OCI-LY1 (cell line): ENCODE data around the gene GDA.

Source experiments
- EZH2 ChIP-seq: fragments of 200-600 bp; sonication (generic), shearing (Covaris generic); IDR thresholded peaks from 2 replicates; pipeline ENCODE4 v1.8.0; 2017; ENCODE audit warnings: borderline replicate concordance, mixed run types, mild to moderate bottlenecking, antibody characterized with exemption, low read length, moderate library complexity, mixed read lengths
- TF ChIP-seq, protein P1 (sequence below): fragments of 200-600 bp; sonication (generic), shearing (Covaris generic); IDR thresholded peaks from 2 replicates; pipeline ENCODE4 v1.5.1; 2017; ENCODE audit warnings: mild to moderate bottlenecking, antibody characterized with exemption, low read length, moderate library complexity, mixed read lengths

- TF ChIP-seq, protein P1, sequence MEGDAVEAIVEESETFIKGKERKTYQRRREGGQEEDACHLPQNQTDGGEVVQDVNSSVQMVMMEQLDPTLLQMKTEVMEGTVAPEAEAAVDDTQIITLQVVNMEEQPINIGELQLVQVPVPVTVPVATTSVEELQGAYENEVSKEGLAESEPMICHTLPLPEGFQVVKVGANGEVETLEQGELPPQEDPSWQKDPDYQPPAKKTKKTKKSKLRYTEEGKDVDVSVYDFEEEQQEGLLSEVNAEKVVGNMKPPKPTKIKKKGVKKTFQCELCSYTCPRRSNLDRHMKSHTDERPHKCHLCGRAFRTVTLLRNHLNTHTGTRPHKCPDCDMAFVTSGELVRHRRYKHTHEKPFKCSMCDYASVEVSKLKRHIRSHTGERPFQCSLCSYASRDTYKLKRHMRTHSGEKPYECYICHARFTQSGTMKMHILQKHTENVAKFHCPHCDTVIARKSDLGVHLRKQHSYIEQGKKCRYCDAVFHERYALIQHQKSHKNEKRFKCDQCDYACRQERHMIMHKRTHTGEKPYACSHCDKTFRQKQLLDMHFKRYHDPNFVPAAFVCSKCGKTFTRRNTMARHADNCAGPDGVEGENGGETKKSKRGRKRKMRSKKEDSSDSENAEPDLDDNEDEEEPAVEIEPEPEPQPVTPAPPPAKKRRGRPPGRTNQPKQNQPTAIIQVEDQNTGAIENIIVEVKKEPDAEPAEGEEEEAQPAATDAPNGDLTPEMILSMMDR: no peak
- no peak for TF ChIP-seq EZH2
These were observed 36.2 kb upstream of the GDA start for GRCh38 chr9:72113056-72113455.
